Measurements from ENCODE around the gene CCDC116. TPM values are rescaled to one million over a fixed set of nuclear protein-coding genes. Genes with fewer than 3 reads are reported as not detected.
"Not testable (repeated sequence)": the region's sequence is repeated elsewhere in the genome, so short reads cannot be mapped to it uniquely, and the experiment has no call there.

Gene CCDC116
- total and polyA plus RNA-seq, 2 experiments from 2014 or later, result 0.14 TPM; not detected in 1

DNA sequence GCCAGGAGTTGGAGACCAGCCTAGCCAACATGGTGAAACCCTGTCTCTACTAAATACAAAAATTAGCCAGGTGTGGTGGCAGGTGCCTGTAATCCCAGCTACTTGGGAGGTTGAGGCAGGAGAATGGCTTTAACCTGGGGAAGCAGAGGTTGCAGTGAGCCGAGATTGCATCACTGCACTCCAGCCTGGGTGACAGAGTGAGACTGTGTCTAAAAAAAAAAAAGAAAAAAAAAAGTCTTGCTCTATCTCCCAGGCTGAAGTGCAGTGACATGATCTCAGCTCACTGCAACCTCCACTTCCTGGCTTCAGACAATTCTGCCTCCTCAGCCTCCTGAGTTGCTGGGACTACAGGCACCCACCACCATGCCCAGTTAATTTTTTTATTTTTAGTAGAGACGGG lies 4.9 kb downstream of the CCDC116 start:
- peaks cover 27% of the 10 kb centered on the region for H3K27me3 Mint-ChIP-seq (ENCODE audit: insufficient read depth, low read depth, poor library complexity)
- H2AFZ ChIP-seq; H3K4me3 ChIP-seq; H3K4me2 ChIP-seq; H3K9me2 ChIP-seq (ENCODE audit: insufficient read depth); H3K27ac ChIP-seq (ENCODE audit: low read depth); H4K20me1 ChIP-seq (replicated peaks; ENCODE audit: insufficient read depth); H3K4me3 Mint-ChIP-seq; DNase-seq (ENCODE audit: low spot score); H3K27ac Mint-ChIP-seq; ATAC-seq; H3K4me1 Mint-ChIP-seq; H3K36me3 ChIP-seq (ENCODE audit: insufficient read depth); H3K27me3 ChIP-seq (ENCODE audit: insufficient read depth); H3K36me3 Mint-ChIP-seq (ENCODE audit: low read depth); H3K9me3 Mint-ChIP-seq; H3K79me2 ChIP-seq (replicated peaks; ENCODE audit: insufficient read depth); H3K4me1 ChIP-seq (ENCODE audit: insufficient read depth); H3F3A ChIP-seq (replicated peaks; ENCODE audit: low read depth): not testable (repeated sequence)

DNA sequence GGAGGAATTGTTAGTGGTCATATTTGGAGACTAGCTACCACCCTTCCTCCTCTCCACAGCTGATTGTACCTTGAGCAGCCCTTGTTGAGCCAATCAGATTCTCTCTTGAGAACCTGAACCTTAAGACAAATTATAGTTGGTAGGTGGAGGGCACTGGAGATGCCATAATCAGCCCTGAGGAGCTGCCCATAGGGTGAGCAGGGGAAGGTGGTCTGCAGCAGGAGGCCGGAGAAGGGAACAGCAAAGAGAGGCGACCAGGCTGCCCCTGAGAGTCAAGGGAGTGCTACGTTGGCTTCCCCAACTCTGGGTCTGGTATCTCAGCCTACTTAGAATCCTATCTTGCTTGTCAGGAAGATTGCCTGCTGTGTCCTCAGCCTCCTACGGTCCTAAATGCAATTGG lies 6.8 kb downstream of the CCDC116 start:
- no peak overlapping the region for H3K27ac Mint-ChIP-seq
- Histone ChIP-seq H4K20me1 (replicated peaks; ENCODE audit: insufficient read depth) (peaks cover 5% of the 10 kb centered on the region; the same call in 1 of the 2 replicates), H3K27ac (ENCODE audit: low read depth) (no peak overlapping the region), H3K79me2 (replicated peaks; ENCODE audit: insufficient read depth) (no peaks in the 10 kb centered on the region), H3K27me3 (ENCODE audit: insufficient read depth) (peaks cover 8% of the 10 kb centered on the region), H3F3A (replicated peaks; ENCODE audit: low read depth) (peaks cover 9% of the 10 kb centered on the region; the same call in 1 of the 2 replicates), H3K9me2 (ENCODE audit: insufficient read depth) (no peaks in the 10 kb centered on the region), H3K36me3 (ENCODE audit: insufficient read depth) (no peaks in the 10 kb centered on the region), H3K4me2 (no peak overlapping the region), H3K4me3 (no peak overlapping the region), H2AFZ (no peak overlapping the region), H3K4me1 (ENCODE audit: insufficient read depth) (peaks cover 7% of the 10 kb centered on the region; the same call in 1 of the 2 replicates)
- no peaks in the 10 kb centered on the region for H3K9me3 Mint-ChIP-seq
- H3K36me3 Mint-ChIP-seq (ENCODE audit: low read depth), result peaks cover 9% of the 10 kb centered on the region
- H3K4me1 Mint-ChIP-seq, result peaks cover 14% of the 10 kb centered on the region
- ATAC-seq, result no peak
- H3K4me3 Mint-ChIP-seq, result no peak overlapping the region
- no peak for TF ChIP-seq CREB1 (CRISPR knock-in tag; IDR thresholded peaks at IDR 0.05; ENCODE audit: low read depth)
- TF ChIP-seq, protein P1, sequence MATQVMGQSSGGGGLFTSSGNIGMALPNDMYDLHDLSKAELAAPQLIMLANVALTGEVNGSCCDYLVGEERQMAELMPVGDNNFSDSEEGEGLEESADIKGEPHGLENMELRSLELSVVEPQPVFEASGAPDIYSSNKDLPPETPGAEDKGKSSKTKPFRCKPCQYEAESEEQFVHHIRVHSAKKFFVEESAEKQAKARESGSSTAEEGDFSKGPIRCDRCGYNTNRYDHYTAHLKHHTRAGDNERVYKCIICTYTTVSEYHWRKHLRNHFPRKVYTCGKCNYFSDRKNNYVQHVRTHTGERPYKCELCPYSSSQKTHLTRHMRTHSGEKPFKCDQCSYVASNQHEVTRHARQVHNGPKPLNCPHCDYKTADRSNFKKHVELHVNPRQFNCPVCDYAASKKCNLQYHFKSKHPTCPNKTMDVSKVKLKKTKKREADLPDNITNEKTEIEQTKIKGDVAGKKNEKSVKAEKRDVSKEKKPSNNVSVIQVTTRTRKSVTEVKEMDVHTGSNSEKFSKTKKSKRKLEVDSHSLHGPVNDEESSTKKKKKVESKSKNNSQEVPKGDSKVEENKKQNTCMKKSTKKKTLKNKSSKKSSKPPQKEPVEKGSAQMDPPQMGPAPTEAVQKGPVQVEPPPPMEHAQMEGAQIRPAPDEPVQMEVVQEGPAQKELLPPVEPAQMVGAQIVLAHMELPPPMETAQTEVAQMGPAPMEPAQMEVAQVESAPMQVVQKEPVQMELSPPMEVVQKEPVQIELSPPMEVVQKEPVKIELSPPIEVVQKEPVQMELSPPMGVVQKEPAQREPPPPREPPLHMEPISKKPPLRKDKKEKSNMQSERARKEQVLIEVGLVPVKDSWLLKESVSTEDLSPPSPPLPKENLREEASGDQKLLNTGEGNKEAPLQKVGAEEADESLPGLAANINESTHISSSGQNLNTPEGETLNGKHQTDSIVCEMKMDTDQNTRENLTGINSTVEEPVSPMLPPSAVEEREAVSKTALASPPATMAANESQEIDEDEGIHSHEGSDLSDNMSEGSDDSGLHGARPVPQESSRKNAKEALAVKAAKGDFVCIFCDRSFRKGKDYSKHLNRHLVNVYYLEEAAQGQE (IDR thresholded peaks at IDR 0.05; ENCODE audit: unreplicated experiment), result no peak
- TF ChIP-seq, protein P2, sequence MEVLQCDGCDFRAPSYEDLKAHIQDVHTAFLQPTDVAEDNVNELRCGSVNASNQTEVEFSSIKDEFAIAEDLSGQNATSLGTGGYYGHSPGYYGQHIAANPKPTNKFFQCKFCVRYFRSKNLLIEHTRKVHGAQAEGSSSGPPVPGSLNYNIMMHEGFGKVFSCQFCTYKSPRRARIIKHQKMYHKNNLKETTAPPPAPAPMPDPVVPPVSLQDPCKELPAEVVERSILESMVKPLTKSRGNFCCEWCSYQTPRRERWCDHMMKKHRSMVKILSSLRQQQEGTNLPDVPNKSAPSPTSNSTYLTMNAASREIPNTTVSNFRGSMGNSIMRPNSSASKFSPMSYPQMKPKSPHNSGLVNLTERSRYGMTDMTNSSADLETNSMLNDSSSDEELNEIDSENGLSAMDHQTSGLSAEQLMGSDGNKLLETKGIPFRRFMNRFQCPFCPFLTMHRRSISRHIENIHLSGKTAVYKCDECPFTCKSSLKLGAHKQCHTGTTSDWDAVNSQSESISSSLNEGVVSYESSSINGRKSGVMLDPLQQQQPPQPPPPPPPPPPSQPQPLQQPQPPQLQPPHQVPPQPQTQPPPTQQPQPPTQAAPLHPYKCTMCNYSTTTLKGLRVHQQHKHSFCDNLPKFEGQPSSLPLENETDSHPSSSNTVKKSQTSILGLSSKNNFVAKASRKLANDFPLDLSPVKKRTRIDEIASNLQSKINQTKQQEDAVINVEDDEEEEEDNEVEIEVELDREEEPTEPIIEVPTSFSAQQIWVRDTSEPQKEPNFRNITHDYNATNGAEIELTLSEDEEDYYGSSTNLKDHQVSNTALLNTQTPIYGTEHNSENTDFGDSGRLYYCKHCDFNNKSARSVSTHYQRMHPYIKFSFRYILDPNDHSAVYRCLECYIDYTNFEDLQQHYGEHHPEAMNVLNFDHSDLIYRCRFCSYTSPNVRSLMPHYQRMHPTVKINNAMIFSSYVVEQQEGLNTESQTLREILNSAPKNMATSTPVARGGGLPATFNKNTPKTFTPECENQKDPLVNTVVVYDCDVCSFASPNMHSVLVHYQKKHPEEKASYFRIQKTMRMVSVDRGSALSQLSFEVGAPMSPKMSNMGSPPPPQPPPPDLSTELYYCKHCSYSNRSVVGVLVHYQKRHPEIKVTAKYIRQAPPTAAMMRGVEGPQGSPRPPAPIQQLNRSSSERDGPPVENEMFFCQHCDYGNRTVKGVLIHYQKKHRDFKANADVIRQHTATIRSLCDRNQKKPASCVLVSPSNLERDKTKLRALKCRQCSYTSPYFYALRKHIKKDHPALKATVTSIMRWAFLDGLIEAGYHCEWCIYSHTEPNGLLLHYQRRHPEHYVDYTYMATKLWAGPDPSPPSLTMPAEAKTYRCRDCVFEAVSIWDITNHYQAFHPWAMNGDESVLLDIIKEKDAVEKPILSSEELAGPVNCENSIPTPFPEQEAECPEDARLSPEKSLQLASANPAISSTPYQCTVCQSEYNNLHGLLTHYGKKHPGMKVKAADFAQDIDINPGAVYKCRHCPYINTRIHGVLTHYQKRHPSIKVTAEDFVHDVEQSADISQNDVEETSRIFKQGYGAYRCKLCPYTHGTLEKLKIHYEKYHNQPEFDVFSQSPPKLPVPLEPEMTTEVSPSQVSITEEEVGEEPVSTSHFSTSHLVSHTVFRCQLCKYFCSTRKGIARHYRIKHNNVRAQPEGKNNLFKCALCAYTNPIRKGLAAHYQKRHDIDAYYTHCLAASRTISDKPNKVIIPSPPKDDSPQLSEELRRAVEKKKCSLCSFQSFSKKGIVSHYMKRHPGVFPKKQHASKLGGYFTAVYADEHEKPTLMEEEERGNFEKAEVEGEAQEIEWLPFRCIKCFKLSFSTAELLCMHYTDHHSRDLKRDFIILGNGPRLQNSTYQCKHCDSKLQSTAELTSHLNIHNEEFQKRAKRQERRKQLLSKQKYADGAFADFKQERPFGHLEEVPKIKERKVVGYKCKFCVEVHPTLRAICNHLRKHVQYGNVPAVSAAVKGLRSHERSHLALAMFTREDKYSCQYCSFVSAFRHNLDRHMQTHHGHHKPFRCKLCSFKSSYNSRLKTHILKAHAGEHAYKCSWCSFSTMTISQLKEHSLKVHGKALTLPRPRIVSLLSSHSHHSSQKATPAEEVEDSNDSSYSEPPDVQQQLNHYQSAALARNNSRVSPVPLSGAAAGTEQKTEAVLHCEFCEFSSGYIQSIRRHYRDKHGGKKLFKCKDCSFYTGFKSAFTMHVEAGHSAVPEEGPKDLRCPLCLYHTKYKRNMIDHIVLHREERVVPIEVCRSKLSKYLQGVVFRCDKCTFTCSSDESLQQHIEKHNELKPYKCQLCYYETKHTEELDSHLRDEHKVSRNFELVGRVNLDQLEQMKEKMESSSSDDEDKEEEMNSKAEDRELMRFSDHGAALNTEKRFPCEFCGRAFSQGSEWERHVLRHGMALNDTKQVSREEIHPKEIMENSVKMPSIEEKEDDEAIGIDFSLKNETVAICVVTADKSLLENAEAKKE (CRISPR knock-in tag; IDR thresholded peaks at IDR 0.05), result no peak
- TF ChIP-seq, protein P3, sequence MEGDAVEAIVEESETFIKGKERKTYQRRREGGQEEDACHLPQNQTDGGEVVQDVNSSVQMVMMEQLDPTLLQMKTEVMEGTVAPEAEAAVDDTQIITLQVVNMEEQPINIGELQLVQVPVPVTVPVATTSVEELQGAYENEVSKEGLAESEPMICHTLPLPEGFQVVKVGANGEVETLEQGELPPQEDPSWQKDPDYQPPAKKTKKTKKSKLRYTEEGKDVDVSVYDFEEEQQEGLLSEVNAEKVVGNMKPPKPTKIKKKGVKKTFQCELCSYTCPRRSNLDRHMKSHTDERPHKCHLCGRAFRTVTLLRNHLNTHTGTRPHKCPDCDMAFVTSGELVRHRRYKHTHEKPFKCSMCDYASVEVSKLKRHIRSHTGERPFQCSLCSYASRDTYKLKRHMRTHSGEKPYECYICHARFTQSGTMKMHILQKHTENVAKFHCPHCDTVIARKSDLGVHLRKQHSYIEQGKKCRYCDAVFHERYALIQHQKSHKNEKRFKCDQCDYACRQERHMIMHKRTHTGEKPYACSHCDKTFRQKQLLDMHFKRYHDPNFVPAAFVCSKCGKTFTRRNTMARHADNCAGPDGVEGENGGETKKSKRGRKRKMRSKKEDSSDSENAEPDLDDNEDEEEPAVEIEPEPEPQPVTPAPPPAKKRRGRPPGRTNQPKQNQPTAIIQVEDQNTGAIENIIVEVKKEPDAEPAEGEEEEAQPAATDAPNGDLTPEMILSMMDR (conservative IDR thresholded peaks at IDR 0.05; ENCODE audit: low read depth in 2 of 2), result no peak
- no peak for TF ChIP-seq ZNF331 (CRISPR knock-in tag; IDR thresholded peaks at IDR 0.05; ENCODE audit: low read depth)
- TF ChIP-seq ZNF114 (CRISPR knock-in tag; IDR thresholded peaks at IDR 0.05), result no peak
- no peak for TF ChIP-seq STAT1 (IDR thresholded peaks at IDR 0.05; ENCODE audit: unreplicated experiment)
- DNase-seq (ENCODE audit: low spot score), result no peak
- peaks cover 27% of the 10 kb centered on the region for H3K27me3 Mint-ChIP-seq (ENCODE audit: insufficient read depth, low read depth, poor library complexity)

All from GM23338 (cell line).